Measurements from ENCODE around the gene LAMA1.
"Not testable (repeated sequence)": the region's sequence is repeated elsewhere in the genome, so short reads cannot be mapped to it uniquely, and the experiment has no call there.

DNA sequence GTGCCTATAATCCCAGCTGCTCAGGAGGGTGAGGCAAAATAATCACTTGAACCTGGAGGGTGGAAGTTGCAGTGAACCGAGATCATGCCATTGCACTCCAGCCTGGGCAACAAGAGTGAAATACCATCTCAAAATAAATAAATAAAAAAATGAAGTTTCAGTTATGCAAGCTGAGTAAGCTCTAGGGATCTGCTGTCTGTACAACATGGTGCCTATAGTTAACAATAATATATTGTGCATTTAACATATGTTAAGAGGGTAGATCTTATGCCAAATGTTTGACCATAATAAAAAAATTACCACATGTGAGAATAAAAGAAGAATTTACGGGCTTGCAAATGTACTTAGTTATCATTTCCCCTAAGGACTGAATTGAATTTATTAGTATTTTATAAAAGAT is 179.2 kb downstream of the LAMA1 start:
- not testable (repeated sequence) for TF ChIP-seq CTCF, POLR2A (IDR thresholded peaks at IDR 0.05)
